HuH-7.5 (cell line): ENCODE measurements around the gene SGTA.
"Not testable (repeated sequence)": the region's sequence is repeated elsewhere in the genome, so short reads cannot be mapped to it uniquely, and the experiment has no call there.

Experiments used
- DNase-seq: peaks from one replicate; pipeline ENCODE4 v3.0.0; 2011; ENCODE audit warnings: low spot score

Gene SGTA

GRCh38 chr19:2793126-2793525 is 10.1 kb upstream of the SGTA start:
- no peak for DNase-seq

DNA sequence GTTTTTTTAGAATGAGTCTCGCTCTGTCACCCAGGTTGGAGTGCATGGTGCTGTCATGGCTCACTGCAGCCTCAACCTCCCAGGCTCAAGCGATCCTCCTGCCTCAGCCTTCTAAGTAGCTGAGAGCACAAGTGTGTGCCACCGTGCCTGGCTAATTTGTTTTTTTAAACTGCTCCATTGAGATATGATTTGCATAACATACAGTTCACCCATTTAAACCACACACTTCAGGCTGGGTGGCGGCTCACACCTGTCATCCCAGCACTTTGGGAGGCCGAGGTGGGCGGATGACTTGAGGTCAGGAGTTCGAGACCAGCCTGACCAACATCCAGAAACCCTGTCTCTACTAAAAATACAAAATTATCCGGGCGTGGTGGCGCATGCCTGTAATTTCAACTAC is 9.6 kb upstream of the SGTA start:
- not testable (repeated sequence) for DNase-seq

GRCh38 chr19:2791876-2792275 is 8.8 kb upstream of the SGTA start:
- no peak for DNase-seq

GRCh38 chr19:2791440-2791839 is 8.4 kb upstream of the SGTA start:
- DNase-seq, result no peak

DNA sequence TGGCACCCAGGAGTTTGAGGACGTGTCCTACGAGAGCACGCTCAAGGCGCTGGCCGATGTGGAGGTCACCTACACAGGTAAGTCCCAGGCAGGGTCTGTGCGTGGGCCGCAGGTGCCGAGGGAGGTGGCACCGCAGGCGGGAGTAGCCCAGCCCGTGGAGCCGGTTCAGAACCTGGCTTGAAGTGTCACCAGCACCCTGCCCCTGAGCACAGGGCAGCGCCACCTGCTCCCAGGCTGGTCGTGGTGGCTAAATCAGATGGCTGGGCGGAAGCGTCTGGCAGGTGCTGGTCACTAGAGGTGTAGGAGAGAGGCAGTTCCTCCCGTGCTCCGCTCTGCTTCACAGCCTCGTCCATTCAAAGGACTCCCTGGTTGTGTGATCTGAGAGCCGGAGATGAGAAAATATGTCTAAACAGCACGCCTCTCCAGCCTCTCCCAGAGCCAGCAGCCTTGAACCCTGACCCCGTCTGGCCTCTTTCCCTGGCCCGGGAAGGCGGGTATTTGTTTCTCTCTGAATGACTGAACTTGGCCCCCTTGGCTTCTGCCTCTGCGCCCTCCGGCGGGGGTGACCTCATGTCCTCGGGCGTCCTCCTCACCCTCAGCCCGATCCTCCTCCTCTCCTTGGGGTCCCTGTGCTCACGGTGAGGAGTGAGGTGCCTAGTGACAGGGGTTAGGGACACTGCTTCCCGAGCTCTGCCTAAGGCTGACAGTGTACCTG is 7.6 kb upstream of the SGTA start:
- DNase-seq, result no peak

GRCh38 chr19:2790194-2790556 is 7.1 kb upstream of the SGTA start:
- DNase-seq, result no peak

DNA sequence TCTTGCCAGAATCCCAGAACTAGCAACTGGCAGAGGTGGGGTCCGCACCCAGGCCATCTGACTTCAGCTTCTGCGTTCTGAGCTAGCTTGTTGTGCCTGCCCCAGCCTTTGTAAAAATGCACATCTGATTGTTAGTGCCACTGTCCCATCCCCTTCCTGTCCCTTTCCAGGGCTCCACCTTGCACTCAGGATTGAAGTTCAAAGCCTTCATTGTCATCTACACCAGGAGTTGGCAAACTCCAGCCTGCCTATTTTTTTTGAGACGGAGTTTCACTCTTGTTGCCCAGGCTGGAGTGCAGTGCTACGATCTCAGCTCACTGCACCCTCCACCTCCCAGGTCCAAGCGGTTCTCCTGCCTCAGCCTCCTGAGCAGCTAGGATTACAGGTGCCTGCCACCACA is 5.2 kb upstream of the SGTA start:
- DNase-seq, result no peak

DNA sequence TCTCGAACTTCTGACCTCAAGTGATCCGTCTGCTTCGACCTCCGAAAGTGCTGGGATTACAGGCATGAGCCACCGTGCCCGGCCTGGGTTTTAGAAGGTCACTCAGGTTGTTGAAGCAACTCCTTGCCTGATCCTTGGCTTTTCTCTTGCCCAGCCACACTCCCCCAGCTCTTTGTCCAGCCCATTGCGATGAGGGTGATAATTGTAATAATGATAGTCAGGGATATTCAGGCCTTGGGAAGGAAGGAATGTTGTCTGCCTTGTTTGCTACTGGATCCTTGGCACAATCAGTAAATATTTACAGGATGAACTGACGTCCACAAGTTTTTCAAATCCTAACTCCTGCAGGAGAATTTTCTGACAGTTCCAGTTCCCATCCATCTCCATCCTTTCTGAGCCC is 4.0 kb upstream of the SGTA start:
- DNase-seq, result no peak

- peak; percentile 98 for DNase-seq
Observed at GRCh38 chr19:2785244-2785997, 2.3 kb upstream of the SGTA start, which contains the start of gene THOP1. Gene THOP1 (plus strand): TSS chr19:2785503. CDS start chr19:2785663, 160 bp downstream.

DNA sequence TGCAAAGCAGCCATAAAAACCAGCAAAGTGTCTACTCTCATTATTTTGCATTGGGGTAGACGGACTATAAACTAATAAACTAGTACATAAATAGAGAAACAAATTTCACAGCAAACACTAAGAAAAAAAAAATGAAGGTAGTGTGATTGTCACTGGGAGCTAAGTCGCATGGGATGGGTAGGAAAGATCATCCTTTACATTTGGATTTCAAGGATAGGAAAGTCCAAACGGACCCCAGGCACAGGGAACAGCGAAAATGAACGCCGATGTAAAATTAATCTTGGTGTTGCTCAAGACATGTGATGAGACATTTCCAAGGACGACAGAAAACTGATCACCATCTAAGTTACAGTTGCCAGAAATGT is 690 bp upstream of the SGTA start:
- DNase-seq, result no peak

DNA sequence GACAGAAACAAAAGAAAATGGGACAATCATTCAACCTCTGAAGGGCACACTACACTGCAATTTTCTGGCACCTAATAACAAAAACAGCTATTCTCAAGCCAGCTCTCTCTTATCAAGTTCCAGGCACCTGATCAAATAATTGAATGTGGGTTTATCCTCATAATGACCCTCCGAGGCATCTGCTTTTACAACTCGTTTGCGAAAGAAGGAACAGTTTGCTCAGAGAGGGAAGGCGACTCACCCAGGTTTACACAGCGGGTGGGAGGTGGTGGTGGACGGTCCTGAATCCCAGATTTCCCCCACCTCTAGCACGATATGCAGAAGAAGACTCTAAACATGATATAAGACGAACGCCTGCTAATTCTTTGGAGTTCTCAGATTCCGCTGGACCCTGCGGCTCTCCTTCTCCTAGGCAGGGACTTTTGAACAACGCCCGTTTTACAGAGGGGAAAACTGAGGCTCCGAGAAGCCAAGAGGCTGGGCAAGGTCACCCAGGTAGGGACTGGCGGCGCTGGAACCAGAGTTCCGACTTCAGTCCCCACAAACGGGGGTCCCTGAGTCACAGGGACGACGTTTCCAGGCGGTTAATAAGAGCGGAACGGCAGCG is 641 bp downstream of the SGTA start:
- no peak for DNase-seq

GRCh38 chr19:2780284-2780683 is 2.8 kb downstream of the SGTA start:
- DNase-seq, result no peak

- no peak for DNase-seq
Observed at GRCh38 chr19:2779121-2779740, 3.8 kb downstream of the SGTA start.

DNA sequence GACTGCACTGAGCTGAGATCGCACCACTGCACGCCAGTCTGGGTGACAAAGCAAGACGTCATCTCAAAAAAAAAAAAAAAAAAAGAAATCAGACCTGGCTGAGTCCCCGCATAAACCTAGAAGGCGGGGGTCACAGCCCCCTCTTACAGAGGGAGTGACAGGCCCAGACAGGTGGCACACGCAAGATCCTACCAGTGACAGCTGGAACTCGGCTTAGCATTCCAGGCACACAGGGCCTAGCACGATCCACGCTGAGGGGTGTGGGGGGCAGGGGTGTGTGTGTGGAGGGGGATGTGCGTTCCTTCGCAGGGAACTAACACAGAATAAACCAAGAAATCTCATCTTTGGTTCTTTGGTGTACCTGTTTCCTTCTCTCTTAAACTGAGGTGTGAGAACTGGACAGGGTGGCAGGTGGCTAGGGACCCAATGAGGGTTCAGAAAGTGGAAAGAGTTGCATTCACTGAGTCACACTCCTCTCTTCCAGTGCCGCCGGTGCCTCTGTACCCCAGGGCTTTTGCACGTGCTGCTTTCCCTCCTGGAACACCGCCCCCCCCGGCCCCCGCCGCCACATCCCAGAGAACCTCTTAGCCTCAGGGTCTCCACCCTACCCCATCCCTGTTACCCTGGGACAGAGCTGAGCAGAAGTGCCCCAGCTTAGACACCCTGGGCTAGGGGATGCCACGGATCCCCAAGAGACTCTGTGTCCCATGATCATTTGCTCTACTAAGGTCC is 5.0 kb downstream of the SGTA start:
- DNase-seq, result no peak

DNA sequence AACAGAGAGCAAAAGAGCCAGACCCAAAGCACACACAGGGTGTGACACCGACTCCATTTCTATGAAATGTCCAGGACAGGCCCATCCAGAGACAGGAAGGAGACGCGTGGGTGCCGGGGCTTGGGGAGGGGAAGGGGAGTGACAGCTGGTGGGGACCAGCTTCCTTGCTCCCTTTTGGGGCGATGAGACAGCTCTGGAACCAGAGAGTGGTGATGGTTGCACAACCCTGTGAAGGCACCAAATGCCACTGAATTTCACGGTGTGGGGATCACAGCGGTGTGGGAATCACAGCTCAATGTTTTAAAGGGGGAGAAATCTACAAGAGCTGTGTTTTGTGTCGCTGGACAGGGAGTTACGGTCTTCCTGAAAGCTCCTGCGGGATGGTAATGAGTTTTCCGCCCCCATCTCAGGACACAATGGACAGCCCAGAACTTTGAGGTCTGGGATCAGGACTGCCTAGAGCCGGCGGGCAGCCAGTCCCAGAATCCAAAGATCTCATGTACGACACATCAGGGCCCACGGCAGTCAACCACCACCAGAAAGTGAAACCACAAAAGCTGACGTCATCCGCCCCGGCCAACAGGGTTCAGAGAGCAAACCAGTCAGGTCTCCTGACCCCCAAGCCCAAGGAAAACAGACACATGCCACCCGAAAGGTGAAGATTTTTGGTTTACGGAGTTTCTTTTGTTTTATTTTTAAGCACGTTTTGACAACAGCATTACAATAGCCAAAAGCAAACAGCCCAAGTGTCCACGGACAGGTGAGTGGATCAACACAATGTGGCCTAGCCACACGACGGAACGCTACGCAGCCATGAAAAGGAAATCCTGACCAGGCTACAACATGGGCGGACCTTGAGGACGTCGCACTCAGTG is 7.3 kb downstream of the SGTA start:
- DNase-seq, result no peak

- no peak for DNase-seq
Observed at GRCh38 chr19:2774953-2775555, 8.0 kb downstream of the SGTA start.

GRCh38 chr19:2774083-2774679 is 8.9 kb downstream of the SGTA start:
- no peak for DNase-seq

DNA sequence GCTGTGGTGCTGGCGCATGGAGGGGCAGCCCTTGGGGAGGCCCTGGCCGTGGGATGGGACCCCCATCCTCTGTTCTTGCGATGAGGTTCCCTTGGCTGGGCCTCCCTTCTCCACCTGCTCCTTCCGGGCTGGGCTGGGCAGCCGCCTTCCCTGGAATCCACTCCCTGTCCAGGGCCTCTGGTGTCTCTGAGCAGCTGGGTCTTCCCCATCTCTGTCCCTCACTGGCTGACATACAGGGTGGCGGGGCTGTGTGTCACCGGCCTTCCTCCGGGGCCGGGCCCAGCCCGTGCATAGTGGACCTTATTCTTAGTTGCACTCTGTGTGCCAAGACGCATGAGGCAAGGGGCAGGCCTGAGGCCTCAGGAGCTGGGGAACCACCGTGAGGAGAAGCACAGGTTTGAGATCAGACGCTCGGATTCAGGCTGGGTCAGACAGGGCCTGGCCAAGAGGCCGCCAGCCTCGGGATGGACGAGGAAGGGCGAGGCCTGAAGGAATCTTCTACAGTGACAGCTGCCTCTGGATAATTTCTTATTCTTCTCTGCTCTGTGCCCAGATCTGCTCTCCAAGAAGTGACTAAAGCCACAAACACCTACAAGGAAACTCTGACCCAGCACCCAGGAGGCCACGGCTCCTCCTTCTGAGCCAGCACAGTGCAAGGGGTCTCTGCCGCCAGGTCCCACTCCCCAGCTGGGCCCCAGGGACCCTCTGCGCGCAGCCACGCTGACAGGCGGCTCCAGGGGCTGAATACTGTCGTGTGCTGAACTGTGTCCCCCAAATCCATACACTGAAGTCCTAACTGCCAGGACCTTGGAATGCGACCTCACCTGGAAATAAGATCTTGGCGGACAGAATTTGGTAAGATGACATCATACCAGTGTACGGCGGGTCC is 11.0 kb downstream of the SGTA start:
- no peak for DNase-seq
